ENCODE measurements around the gene PLCG2.
"Not testable (repeated sequence)": the region's sequence is repeated elsewhere in the genome, so short reads cannot be mapped to it uniquely, and the experiment has no call there.

The PLCG2 gene

GRCh38 chr16:81942007-81942601, 163.0 kb downstream of the PLCG2 start:
- DNase-seq: no peak

- no peak for DNase-seq
Measured at GRCh38 chr16:81945665-81946064, 166.6 kb downstream of the PLCG2 start.

DNA sequence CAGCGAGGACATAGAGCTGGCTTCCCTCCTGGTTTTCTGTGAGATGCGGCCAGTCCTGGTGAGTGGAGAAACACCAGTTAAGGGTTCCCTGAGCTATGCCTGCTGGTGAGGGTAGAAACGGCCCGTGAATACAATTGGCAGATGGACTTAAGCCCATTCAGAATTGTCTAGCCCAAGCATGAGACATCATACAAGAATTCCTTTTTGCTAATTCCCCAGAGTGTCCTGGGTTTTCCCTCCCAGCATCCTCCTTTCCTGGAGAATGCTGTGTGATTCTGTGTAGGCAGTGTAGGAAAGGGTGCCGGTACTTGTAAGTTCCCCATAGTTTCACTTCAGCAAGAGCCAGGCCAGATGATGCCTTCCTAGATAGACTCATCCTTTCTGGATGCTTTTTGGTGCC, 167.1 kb downstream of the PLCG2 start:
- no peak for DNase-seq

DNA sequence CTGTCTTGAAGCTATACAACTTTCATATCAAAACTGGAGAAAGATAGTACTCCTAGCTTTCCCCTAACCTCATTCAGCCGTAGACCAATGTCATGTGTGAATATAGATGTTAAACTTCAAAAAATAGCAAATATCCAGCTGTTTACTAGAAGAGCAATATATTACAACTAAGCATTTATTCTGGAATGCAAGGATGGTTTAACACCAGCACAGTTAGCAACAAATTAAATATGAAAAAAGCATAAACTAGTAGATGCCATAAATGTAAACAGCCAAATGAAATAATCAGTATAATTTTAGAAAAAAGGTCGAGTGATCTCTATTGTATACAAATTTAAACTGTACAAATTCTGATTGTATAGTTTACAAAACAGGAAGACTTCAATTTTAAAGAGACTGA, 172.5 kb downstream of the PLCG2 start:
- no peak for DNase-seq

DNA sequence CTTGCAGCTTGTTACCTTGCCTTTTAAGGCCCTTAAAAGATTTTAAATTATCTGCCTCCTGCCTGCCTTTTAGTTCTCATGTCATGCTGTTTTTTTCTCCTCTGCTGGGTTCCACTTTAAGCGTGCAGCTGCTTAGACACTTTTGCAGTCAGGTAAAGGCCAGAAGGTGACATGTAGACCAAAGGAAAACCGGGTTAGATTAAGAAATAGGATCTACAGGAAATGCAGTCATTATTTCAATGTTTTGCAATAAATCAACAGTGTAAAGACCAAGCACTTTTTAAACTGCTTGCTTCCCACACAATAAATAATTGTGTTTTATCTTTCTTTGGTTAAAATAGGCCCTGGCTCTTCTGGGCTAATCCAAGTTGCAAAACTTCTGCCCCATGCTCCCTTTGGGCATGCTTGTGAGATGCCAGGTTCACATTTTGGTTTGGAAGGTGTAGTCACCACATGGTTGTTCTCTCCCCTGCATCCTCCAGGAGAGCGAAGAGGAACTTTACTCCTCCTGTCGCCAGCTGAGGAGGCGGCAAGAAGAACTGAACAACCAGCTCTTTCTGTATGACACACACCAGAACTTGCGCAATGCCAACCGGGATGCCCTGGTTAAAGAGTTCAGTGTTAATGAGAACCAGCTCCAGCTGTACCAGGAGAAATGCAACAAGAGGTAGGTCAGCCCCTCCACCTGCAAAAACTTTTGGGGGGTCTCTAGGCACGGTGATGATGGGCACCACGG, 177.3 kb downstream of the PLCG2 start:
- DNase-seq: no peak

DNA sequence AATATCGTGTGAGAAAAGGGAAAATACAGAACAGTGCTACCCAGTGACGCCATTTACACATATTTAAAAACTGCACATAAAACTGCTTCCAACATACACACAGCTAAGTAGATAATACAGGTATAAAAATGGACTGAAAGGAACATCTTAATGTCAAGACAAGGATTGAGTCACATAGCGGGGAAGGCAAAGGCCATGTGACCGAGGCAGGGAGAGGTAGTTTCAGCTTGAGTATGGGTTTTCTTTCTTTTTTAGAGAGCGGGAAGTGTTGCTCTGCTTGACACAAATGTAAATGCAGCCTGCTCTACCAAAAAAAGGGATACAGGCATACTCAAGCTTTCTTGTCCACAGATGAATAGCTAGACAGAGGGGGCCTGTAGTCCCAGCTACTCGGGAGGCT, 185.7 kb downstream of the PLCG2 start:
- no peak for DNase-seq

GRCh38 chr16:81967358-81967757, 188.3 kb downstream of the PLCG2 start:
- no peak for DNase-seq

DNA sequence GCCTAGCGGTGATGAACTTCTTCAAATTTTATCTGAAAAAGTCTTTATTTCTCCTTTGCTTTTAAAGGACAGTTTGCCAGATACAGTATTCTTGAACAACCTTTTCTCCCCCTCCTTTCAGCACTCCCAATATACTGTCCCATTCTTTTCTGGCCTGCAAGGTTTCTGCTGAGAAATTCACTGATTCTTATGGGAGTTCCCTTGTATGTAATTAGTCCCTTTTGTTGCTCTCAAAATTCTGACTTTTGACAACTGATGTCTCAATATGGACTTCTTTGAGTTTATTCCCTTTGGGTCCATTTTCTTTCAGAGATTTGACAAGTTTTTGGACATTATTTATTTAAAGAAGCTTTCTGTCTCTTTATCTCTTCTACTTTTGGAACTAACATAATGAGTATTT, 192.8 kb downstream of the PLCG2 start:
- DNase-seq: no peak

DNA sequence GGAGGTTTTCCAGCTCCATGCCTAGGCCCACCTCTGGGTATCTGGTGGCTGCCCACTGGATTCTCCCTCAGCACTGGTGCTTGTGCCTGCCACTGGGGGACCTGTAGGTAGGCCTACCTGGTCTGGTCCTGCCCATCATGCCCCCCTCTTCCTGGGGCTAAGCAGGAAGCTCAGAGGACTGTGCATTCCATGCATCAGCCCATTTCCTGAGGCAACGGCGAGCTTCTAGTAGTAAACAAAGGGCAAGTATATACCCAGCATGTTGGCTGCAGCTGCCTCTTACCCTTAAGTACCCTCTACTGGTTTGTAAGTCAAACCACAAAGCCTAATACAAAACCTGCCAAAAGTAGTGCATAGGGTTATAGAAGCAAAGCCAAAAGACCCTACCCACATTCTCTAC, 194.6 kb downstream of the PLCG2 start:
- DNase-seq: no peak

GRCh38 chr16:81975637-81976036, 196.5 kb downstream of the PLCG2 start:
- DNase-seq: no peak

- not testable (repeated sequence) for DNase-seq
Measured at GRCh38 chr16:81977335-81977942, 198.3 kb downstream of the PLCG2 start.

GRCh38 chr16:81987121-81987520, 208.0 kb downstream of the PLCG2 start:
- no peak for DNase-seq

GRCh38 chr16:81987706-81988105, 208.6 kb downstream of the PLCG2 start:
- no peak for DNase-seq

GRCh38 chr16:81992859-81993258, 213.8 kb downstream of the PLCG2 start:
- no peak for DNase-seq

DNA sequence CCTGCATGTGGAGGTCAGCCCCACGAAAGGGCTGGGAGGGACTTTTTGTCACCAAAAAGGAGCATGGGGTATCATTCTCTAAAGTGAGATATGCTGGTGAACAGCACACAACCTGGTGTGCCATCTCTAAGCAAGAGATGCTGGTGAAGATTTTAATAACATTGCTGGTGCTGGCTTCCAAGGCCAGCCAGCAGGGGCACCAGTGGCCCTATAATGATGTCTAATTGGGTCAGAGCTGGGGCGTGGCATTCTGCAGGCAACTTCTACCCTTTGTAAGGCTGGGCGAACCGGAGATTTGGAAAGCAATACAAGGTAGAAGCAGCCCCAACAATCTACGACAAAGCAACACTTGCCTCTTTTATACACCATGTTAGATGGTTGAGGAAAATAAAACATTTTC, 215.4 kb downstream of the PLCG2 start:
- DNase-seq: no peak

DNA sequence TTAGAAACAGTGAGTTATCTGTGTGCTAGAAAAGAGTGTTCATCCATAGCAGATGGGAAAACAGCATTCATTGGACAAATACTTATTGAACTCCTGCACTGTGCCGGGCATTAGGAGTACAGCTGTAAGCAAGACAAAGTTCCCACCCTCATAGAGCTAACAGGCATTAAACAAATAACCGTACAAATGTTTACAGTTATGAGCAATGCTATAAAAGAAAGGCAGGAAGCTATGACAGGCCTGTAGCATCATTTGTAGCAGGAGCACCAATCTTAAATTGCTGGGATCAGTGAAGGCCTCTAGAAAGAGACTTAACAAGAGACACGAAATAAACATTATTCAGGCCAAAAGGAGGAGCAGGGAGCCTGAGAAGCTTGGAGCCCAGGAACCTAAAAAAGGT, 216.6 kb downstream of the PLCG2 start:
- no peak for DNase-seq

DNA sequence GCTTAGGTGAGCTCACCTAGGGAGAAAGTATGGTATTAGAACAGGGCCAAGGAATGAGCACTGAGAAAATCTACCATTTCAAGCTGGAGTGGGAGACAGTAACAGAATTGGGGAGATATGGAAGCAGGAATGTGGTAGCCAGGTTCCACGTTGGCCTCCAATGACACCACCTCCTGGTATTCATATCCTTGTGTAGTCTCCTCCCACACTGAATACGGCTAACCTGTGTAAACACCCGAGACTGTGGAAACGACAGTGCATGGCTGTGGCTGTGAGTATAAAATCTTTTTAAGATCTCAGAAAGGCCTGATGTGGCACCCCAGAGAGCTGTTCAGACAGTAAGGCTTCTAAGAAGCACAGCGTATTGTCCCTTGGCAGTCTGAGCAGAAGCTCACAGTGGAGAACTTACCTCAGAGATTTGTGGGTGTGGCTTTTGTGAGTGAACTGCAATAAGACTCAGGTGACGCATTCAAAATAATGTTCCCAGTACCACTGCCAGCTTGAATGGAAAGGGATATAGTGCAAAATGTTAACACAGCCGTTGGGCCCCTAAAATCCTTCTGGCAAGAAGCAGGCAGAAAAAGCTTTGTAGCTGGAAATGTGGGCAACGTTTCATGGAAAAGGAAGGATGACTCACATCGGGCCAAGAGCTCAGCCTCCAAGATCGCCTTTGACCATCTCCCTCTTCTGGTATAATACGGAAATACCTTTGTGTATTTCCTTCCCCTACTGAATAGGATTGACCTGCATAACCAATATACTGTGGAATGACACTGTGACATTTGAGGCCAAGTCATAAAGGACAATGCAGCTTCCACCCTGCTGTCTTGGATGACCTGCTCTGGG, 217.8 kb downstream of the PLCG2 start:
- DNase-seq: no peak

DNA sequence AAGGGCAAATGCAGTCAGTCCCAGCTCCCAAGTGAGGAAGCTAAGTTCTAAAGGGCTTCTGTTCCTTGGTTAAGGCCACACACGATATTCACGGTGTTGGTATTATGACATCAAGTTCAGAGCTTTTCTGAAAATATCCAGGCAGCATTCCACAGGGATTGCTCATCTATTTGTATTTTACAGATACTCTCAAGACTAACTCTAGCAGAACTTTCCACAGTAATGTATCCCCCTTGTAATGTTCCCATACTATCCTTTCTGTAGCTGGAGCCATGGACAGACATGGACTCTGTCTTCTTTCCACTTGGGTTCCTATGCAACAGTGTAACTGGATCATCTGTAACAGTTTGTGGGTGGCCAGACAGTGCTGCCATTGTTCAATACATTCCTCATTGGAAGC, 218.6 kb downstream of the PLCG2 start:
- DNase-seq: no peak

DNA sequence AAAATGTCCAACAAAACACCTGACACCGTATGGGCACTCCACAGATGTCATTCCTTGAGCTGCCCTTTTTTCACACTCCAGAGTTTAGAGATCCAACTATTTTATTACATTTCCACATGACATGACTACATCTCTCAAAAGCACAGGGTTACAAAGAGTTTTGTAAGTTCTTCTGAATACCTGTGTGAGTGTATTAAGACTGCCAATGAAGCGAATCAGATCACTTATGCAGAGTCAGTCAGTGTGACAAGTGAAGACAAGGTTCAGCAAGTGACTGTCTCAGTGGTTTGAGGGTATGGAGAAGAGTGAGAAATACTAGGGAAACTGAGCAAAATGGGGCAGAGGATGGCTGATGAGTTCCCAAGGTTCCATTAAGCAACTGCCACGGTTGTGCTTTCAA, 223.7 kb downstream of the PLCG2 start:
- no peak for DNase-seq

DNA sequence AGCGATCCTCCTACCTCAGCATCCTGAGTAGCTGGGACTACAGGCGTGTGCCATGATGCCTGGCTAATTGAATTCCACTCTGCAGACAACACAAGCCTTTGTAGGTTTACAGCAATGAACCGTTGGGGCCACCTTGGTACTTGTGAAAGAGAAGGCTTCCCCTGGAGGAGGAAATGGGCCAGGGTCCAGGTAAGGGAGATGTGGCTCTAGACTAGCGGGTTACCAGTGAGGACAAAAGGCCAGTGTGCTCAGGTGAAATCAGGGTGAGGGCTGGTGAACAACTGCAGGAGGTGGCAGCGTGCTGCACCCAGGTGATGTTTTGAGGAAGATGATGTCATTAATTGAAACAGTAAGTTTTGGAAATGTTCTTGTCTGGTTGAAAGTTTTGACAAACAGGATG, 225.5 kb downstream of the PLCG2 start:
- peak in 2 of 6 experiments; percentile 5 to 26 for DNase-seq

GRCh38 chr16:82005027-82005830, 226.1 kb downstream of the PLCG2 start:
- no peak for DNase-seq

- no peak for DNase-seq
Measured at GRCh38 chr16:82006036-82006435, 226.9 kb downstream of the PLCG2 start.

DNA sequence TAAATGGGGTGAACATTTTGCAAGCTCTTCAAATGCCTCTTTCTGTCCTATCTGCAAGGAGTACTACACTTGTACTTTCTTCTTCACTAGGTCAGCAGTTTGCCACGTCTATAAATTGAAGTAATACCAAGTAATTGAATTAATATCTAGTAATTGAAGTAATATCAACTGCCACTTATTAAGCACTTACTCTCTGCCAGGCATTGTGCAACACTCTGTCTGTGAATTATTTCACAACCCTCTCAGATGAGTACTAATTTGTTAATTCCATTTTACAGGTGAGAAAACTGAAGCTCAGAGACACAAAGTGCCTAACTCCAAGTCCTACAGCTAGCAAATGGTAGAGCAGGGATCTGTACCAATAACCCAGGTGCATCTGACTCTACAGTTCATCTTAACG, 228.1 kb downstream of the PLCG2 start:
- DNase-seq: no peak
